HuH-7.5 (cell line): Measurements from ENCODE around the gene APBB1.
"Not testable (repeated sequence)": the region's sequence is repeated elsewhere in the genome, so short reads cannot be mapped to it uniquely, and the experiment has no call there.

Experiments used
- DNase-seq: peaks from one replicate; pipeline ENCODE4 v3.0.0; 2011; ENCODE audit warnings: low spot score

Gene APBB1

DNA sequence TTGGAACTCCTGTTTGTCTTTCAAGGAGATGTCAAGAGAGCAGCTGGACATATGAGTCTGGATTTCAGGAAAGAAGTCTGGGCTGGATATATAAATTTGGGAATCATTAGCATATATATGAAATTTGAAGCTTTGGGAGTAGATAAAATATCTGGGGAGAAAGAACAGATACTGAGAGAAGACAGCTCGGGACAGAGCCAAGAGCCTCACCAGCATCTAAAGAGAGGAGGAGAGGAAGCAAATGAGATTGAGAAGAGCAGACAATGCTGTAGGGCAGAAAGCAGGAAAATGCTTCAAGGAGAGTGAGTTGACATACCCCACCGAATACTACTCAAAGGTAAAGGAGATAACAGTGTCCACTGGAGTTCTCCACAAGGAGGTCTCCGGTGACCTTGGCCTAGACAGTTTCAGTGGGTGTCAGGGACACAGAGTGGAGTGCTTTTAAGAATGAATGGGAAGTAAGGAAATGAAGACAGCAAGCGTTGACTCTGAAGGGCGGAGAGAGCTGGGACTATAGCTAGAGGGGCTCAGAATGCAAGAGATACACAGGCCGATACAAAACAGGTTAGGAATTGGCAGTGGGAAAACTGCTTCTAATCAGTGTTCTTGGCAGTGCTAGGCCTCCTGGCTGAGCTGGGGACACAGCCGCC lies 862 bp downstream of the APBB1 start:
- DNase-seq = no peak

DNA sequence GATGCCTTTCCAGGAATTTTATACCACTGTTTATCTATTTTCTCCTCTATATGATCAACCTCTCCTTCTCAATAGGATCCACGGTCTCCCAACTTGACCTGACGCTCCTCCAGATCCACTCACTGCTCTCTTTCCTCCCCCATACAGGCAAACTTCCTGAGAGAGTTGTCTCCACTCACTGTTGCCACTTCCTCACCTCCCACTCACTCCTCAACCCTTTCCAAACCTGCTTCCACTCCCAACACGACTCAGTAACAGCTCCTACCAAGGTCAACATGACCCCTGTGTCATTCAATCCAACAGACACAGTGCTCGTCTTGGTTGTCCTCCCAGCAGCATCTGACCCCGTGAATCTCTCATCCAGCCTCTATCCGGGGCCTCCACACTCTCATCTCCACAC lies 3.1 kb downstream of the APBB1 start:
- DNase-seq = no peak

DNA sequence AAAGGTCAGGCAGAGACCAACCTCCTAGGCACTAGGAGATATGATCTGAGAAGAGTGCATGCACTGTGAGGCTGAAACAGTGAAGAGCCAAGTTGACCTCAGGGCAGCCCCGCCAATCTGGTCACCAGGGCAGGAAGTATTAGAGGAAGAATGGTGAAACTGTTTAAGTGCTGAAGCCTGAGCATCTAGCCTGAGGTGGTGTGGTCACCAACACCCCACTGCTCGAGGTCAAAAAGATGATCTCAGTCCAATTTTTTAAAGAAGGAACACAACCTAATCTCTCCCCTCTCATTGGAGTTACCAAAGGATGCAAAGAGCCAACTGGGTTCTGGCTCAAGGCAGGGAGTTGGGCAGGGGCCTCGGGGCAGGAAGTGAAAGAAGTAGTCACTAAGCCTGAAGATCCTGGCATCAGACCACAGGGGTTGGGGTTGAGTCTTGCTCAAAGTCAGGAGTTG lies 4.0 kb downstream of the APBB1 start:
- no peak for DNase-seq

DNA sequence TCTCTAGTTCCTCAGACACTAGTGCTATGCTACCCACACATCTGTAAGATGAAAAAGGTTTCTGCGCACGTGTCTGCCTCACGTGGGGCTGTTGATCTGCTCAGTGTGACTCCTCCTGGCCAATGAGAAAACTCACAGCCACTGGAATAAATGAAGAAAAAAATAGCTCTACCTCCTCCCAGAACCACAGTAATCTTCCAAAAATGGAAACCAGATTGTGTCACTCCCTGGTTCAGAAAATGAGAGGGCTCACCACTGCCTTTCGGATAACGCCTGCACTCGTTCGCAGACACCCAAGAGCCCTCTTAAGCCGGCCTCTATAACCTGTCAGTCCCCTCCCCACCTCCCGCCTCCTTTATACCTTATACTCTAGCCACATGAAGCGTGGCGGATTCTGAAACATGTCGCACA lies 5.1 kb downstream of the APBB1 start:
- no peak for DNase-seq

DNA sequence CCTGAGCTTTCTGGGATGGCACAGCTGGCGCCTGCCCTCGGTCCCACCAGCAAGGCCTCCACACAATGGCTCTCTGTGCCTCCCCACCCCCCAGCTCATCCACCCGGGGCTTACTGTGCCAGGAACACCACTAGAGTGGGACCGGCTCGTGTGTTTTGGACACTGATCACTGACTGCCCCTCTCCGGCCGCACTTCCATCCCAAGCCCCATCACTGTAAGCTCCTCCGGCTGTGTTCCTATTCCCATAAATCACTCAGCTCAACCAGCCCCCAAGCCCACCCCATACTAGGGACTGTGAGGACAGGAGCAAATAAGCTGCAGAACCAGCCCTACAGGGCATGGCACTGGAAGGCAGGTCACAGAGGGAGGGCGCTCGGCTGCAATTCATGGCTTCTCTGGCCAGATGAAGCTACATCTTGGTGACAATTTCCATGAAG lies 7.3 kb downstream of the APBB1 start:
- DNase-seq = no peak

DNA sequence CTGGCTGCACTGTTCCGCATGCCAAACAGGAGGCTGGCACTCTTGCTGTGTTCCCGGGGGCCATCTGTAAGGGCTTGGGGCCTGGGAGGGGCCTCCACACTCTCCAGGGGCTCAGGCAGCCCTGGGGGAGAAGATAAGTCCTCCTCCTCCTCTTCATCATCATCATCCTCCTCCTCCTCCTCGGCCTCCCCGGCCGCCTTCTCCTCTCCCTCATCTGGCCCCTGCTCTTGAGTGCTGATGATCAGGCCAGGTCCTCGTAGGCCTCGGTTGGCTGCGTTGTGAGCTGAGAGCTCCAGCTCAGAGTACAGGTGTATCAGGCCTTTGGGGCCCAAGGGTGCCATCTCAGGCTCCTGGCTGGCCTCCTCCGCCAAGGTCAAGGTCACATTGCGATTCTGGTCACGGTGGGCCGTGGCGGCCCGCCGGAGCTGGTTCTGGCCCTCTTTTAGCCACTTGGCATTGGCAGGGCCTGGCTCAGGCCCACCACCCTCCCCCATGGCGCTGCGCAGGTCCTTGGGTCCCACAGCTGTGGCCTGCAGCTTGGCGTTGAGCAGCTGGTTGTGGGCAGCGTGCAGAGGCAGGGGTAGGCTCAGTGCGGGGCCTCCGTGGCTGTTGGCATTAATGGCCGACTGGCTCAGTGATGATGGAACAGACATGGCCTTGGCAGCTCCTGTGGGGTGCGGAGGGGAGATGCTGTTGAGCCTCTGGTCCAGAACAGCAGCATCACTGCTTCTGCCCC lies 8.0 kb downstream of the APBB1 start:
- DNase-seq = no peak

DNA sequence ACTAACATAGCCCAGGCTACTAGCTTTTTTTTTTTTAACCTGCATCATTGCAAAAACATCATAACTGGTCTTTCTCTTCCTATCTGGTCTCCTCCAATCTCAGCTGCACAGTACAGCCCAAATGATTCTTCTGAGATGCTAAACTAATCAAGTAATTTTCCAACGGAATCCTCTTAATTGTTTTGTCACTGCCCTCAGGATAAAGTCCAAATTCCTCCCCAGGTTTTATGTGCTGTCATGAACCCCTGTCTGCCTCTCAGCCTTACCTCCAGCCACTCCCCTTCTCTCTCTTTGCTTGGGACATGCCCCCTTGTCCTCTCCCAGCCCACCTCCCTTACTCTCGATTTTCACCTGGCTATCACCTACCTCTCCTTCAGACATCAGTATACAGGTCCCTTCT lies 12.5 kb downstream of the APBB1 start:
- DNase-seq = peak; percentile 44

DNA sequence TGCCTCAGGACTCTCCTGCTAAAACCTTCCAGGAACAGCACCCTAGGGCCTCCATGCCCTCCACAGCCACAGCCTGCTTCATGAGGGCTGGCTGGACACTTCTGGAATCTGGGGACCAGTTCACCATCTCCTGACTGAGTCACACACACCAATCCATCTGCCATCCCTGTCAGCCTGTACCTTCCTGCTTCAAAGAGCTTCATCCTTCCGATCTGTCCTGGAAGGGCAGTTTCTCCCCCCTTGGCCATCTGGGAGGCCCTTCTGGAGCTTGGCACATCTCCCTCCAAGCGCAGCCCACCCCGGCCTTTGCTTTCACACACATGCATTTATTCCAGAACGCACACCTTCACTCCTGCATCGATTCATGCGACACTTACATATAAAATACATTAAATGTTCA lies 13.0 kb downstream of the APBB1 start:
- DNase-seq = no peak

DNA sequence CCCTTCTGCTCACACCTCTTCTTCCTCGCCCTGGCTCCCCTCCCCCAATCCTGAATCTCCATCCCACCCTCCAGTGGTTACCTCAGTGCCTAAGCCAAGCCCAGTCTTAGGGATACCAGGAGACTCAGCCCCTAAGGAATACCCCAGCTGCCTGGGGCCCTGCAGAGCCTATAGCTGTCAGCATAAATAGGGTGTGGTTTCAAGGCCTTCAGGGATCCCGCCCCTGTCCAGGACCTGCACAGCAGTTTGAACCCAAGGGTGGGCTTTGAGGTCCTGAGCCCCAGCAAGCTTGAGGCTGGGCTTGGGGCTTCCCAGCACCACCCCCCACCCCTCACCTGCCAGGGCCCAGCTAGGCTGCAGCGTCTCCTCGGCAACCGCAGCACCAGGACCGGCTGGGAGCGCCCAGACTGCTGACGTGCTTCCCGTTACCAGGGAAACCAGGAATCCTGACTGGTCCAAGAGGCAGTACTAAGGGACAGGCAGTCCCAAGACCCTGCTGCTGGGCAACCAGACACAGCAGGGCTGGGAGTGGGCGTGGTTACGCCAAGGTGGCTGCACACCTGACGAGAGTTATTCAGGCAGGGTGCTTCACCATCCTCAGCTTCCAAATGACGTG lies 13.7 kb downstream of the APBB1 start:
- DNase-seq = no peak

DNA sequence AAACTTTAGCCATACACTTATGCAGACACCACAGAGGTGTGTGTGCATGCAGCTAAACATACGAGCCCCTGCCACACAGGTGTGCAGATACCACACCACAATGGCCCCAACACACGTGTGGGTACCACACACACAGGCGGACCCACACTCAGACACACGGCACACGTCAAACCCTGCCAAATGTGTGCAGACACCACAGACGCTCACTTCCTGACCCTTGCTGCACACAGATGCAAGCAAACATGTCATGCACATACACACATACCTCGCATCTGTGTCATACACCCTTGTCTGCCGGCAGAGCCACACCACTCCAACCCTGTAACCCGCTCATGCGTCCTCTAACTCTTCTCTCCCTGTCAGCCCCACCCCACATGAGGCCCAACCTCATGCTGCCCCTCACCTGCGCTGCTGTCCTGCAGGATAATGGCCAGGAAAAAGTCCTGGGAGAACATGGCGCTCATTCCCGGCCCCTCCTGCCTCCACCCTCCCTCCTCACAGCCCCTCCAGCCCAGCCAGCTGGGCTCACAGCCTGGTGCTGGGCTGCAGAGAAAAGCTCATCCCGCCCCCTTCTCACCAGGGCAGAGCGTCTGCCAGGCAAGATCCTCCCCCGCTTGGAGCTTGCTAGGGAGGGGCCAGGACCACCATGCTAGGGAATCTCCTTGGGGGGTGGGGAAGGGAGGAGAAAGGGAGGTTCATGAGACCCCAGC lies 14.4 kb downstream of the APBB1 start:
- no peak for DNase-seq

DNA sequence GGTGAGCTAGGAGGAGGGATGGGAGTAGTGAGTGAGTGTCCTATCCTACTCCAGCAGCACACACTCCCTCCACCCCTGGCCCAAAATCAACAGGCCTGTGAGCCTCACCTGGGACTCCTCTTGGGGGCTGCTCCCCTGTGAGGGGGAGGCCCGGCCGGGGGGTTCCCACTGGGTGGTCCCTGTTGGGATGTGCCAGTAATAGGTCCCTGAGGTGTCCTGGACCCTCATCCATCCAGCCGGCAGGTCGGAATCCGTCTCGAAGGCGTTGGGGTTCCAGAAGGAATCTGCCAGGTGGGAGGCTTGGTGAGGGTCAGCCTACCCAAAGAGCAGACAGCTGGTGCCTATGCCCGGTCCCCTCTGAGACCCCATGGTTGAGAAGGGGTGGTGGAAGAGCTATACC lies 15.4 kb downstream of the APBB1 start:
- no peak for DNase-seq

DNA sequence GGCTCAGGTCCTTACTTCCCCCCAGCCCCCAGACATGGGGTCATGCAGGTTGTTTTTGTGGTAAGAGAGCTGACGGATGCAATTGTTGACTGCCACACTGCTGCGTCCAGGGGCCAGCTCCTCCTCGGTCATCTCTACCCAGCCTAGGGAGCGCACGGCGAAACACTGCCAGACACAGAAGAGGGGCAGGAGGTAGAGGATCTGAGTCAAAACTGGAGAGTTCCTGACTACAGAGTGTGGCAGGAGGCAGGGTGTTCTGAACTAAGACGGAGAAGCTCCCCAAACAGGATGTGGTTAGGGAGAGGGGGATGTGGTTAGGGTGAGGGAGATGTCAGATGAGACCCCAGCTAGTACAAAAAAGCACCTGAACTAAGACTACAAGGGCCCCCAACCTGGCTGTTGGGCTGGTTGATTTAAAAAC lies 16.3 kb downstream of the APBB1 start:
- DNase-seq = no peak

DNA sequence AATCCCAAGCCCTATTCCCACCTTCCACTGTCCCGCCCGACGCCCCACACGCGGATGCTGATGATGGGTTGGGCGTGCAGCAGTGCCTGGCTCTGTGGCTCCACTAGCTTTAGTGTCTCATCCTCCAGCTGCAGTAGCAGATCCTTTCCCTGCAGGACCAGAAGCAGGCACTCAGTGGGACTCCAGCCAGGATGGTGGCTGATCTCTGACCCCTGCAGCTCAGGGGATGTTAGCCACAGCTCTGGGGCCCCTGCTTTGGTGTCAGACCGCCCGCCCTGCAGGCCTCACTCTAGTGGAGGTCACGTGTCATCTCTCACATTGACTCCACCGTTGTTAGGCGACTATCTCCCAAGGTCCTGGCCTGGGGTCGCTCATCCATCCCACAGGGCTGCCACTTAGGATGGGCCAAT lies 16.8 kb downstream of the APBB1 start:
- no peak for DNase-seq

DNA sequence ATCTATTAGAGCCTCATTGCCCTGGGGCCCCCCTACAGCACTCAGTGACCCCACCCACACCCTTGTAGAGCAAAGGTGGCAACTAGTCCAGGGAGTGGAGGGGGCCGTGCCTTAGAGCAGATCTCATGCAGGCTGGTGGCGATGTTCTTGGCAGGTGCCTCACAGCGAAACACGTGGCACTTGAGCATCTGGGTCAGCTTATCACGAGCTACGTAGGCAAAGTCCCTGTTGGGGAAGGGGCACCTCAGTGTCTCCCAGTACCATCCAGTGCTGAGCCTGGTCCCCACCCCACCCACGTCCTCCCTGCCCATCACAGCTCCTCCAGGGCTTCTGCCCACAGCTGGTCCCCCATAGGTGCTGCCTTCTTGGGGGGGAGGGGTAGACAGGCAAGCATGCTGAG lies 17.4 kb downstream of the APBB1 start:
- no peak for DNase-seq

DNA sequence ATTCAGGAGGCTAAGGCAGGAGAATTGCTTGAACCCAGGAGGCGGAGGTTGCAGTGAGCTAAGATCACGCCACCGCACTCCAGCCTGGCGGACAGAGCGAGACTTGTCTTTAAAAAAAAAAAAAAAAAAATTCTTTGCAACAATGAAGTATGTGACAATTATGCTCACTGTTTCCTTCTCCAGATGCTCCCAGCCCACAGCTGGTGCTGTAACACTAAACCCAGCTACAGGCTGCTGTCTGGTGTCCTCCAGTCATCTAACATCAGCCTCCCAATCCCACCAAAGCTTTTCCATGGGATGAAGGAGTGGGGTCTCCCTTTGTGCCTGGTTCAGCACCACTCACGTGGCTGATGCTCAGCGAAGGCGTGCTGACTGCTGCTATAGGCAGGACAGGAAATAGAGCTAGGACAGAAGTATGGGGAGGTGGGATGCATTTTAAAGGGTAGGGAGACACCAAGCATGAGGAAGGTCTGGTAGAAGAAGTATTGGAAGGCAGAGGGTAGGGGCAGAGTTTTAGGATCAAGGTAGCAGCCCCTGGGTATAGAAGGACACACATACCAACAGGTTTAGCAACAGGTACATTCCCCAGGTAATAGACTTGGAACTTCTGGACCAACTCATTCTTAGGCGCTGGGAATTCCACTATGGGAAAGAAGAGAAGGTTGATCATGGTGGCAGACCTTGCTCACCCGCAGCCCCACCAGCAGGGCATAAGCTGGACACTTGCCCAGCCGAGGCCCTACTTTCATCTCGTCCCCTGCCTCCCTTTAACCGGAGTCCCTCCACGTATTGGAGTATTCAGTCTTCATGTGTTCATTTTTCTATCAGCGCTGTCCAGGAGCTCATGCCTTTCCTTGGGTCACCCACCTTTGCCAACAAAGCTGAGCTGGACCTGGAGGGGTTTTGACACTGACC lies 18.2 kb downstream of the APBB1 start:
- DNase-seq = no peak

DNA sequence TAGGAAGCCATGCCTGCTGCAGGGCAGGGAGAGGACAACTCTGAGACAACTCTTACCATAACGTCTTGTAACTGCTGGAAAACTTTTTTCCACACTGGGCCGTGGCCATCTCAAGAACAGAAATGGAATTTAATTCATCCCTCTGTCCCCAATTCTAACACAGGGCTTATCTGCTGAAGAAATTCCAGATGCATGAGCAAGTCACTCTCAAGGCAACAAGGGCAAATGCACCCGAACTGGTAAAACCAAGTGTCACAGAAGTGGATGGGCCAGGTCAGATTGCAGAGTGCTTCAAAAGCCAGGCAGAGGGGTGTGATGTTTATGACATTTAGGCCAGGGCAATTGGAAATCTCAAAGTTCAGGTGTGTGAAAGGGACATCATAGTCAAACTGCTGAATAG lies 21.3 kb downstream of the APBB1 start:
- no peak for DNase-seq

DNA sequence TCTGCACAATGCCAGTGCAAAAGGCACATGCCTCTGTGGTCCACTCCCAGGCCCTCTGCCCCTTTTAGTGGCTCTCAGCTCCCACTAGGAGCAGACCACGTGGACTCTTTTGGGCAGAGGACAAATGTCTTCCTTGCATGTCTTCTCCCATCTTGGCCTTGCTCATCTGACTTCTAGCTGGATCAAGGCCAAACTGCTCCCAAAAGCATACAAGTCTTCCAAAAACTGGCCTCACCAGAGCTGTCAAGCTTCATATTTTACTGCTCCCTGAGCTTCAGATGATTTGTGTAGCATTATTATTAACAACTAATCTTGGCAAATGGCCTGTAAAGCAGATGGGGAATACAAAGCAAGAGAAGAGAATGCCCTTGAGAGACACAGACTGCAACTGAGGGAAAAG lies 21.7 kb downstream of the APBB1 start:
- DNase-seq = no peak

DNA sequence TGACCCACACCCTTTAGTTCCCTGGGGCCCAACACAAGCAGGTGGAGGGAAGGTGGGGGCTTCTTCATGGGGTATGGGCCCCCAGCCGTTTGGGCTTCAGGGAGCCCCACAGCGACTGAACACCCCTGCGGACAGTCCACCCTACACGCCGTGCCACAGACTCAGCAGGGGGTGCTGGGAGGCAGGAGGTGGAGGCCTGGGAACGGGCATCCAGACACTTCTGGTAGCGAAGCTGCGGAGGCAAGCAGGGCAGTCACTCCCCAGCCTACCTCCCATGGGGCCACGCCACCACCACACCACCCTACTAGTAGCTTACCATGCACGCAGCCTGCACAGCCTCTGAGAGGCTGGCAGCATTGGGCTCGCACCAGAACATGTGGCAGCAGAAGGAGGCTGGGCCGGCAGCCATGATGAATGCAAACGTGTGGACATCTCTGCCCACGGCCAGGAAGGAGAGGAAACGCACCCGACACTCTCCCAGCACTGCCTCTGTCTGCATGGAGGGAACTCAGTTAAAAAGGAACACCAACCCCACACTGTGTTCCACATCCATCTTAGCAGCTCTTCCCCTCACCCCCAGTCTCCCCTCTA lies 23.3 kb downstream of the APBB1 start:
- DNase-seq = no peak

DNA sequence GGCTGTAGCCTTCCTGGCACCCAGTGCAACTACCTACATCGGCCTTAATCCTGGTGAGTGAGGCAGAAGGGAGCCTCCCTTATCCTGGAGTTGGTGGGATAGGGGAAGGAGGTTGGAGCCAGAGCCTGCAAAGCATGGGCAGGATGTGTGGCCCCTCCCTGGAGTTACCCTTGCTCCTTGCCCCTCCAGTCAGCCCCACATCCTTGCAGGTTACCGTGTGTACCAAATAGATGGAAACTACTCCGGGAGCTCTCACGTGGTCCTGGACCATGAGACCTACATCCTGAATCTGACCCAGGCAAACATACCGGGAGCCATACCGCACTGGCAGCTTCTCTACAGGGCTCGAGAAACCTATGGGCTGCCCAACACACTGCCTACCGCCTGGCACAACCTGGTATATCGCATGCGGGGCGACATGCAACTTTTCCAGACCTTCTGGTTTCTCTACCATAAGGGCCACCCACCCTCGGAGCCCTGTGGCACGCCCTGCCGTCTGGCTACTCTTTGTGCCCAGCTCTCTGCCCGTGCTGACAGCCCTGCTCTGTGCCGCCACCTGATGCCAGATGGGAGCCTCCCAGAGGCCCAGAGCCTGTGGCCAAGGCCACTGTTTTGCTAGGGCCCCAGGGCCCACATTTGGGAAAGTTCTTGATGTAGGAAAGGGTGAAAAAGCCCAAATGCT lies 24.8 kb downstream of the APBB1 start:
- no peak for DNase-seq

DNA sequence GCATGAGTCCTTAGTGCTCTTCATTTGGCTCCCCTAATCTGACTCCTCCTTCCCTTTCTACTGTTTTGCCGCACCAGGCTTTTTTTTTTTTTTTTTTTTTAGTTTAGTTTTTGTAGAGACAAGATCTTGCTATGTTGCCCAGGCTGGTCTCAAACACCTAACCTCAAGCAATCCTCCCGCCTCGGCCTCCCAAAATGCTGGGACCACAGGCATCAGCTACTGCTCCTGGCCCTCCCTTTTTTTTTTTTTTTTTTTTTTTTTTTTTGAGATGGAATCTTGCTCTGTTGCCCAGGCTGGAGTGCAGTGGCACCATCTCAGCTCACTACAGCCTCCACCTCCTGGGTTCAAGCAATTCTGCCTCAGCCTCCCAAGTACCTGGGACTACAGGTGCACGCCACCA lies 26.6 kb downstream of the APBB1 start:
- not testable (repeated sequence) for DNase-seq
